NCI-H748 (cell line): ENCODE measurements around the gene HCN2.

Experiments
- DNase-seq: peaks from one replicate; lab custom pipeline; 2025; ENCODE audit not compliant: unreplicated experiment; lab: John Stamatoyannopoulos, UW

HCN2 gene

DNA sequence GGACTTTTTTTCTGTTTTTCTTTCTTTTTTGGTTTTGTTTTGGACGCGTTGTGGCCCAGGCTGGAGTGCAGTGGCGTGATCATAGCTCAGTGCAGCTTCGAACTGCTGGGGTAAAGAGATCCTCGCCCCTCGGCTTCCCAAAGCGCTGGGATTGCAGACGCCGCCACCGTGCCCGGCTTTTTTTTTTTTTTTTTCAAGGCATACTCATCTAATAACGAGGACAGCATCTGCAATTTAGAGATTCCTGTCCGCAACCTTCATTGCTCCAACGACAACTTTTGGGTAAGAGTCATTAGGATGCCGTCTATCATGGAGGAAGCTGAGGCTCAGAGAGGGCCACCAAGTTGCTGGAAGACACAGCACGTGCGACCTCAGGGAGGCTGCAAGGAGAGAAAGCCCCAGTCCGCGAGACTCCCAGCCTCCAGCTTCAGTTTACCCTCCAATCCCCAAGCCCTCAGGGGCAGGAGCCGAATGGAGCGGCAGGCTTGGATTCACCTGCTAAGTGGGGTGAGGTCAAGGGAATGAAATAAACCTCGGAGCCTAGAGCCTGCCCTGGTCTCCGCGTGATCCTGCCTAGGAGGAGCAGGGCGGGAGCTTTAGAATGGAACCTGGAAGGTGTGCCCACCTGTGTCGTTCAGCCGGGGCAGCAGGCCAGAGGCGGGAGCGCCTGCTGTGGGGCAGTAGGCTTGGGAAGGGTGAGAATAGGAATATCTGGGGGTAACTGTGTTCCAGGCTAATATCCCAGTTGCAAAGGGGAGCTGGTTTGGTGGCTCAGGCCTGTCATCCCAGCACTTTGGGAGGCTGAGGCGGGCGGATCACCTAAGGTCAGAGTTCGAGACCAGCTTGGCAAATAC is 44.3 kb downstream of the HCN2 start:
- DNase-seq = peak; percentile 14

DNA sequence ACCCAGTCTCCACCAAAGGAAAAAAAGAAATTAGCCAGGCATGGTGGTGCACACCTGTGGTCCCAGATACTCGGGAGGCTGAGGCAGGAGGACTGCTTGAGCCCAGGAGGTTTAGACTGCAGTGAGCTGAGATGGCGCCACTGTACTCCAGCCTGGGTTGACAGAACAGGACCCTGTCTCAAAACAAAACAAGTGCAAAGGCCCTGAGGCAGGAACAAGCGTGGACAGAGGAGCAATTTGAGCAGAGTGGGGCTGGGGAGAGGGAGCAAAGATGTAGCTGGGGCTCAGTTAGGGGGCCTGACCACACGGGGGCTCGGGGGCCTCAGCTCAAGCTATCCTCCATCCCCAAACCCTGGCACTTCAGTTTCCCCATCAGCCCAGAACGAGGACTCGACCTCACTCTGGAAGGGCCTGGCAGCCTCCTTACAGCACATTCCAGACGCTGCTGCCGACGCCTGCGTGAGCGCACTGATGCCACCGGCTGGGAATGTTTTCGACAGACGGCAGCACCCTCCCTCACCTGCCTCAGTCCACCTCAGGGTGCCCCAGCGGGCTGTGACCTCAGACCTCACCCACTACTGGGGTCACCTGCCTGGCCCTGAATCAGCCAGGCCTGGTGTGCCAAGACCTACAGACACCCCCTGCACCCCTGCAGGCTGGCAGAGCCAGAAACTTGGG is 45.4 kb downstream of the HCN2 start:
- DNase-seq = no peak

DNA sequence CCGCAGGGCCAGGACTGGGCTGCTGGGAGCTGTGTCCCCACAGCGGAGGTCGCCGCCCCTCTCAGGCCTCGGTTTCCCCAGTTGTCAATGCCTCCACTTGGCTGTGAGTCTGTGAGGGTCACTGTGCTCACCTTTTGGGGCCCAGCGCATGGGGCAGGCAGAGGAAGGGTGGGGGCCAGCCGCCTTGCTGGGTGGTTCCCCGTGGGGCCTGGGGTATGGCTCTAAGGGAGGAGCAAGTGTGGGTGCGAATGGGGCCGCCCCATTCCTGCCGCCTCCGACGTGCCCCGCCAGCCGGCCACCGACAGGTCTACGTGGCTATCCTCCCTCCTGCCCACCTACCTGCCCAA is 49.2 kb downstream of the HCN2 start:
- DNase-seq = no peak

DNA sequence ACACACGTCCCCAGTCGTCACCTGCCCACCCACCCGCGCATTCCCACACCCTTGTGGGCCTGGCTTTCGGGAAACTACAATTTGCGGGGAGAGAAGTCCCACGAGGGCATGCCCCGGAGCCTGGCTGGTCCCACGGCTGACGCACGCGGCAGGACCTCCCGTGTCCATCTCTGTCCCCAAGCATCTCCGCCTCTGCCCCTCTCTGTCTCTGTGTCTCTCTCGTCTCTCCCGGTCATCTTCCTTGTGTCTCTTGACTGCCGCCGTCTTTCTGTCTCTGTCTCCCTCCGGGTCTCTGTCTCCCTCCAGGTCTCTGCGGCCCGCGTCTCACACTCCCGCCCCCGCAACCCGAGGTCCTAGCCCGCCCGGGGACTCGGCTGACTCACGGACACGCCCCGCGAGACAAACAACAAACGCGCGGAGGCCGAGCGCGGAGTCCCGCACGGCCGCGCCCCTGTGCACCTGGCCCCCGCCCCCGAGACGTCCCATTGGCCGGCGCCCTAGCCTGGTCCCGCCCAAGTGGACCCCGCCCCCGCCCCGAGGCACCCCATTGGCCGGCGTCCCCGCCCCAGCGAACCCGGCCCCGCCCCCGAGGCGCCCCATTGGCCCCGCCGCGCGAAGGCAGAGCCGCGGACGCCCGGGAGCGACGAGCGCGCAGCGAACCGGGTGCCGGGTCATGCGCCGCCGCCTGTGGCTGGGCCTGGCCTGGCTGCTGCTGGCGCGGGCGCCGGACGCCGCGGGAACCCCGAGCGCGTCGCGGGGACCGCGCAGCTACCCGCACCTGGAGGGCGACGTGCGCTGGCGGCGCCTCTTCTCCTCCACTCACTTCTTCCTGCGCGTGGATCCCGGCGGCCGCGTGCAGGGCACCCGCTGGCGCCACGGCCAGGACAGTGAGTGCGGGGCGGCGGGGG is 49.8 kb downstream of the HCN2 start, which contains the start of gene FGF22:
TSS of gene FGF22 (plus strand) at position 627 of the 908 bp plus-strand sequence. CDS start at position 674, 47 bp downstream.
- peak; percentile 83 for DNase-seq

DNA sequence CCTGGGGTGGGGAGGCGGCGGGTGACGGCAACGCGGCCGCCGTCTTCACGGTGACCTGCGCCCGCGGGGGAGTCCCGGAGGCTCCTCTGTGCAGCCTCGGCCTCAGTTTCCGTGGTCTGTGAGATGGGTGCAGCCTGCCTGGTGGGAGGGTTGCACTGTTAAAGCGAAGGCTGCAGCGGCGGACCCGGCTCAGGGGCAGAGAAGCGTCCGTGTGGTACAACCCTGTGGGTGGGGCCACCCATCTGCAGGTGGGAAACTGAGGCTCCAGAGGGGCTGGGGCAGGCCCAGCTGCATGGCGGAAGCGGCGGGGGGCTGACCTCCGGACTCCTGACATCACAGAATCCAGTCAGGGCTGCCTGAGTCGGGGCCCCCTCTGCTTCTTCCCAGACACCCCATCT is 50.5 kb downstream of the HCN2 start:
- no peak for DNase-seq

DNA sequence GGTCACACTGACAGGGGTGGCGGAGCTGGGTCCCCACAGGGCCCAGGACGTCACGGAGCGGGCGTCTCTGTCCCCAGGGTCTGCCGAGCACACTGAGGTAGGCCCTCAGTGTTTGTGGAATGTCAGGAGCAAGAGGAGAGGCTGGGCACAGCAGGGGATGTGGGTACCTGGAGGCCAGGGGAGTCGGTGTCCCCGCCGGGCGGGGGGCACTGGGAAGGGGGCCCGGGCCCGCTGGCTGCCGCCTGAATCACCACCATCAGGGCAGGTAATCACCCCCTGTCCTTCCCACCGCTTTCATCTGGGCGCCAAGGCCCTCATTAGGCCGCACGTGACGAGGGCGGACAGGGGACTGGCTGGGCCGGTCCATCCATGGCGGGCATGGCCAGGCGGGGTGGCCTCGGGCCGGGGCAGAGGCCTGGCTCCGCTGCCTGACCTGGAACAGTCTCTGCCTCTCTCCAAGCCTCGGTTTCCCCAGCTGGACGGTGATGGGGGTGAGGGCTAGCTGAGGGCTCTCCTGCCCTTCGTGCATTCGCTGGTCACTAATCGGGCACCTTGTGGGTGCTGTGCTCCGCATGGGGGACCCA is 51.0 kb downstream of the HCN2 start:
- no peak for DNase-seq

DNA sequence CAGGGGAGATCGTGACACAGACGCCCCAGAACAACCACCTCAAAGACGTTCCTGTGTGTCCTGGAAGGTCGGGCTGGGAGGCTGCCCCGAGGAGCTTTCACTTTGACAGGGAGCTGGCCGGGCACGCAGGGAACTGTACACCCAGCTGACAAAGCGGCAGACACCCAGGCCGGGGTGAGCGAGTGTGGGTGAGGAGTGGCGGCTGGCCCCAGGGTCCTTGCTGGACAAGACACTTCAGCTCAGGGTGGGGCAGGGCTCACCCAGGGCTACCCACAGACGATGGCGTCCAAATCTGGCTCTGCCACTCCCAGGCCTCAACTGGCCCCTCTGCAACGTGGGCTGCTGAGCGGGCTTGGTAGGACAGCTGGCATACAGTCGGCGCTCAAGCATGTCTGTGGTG is 52.0 kb downstream of the HCN2 start:
- no peak for DNase-seq

DNA sequence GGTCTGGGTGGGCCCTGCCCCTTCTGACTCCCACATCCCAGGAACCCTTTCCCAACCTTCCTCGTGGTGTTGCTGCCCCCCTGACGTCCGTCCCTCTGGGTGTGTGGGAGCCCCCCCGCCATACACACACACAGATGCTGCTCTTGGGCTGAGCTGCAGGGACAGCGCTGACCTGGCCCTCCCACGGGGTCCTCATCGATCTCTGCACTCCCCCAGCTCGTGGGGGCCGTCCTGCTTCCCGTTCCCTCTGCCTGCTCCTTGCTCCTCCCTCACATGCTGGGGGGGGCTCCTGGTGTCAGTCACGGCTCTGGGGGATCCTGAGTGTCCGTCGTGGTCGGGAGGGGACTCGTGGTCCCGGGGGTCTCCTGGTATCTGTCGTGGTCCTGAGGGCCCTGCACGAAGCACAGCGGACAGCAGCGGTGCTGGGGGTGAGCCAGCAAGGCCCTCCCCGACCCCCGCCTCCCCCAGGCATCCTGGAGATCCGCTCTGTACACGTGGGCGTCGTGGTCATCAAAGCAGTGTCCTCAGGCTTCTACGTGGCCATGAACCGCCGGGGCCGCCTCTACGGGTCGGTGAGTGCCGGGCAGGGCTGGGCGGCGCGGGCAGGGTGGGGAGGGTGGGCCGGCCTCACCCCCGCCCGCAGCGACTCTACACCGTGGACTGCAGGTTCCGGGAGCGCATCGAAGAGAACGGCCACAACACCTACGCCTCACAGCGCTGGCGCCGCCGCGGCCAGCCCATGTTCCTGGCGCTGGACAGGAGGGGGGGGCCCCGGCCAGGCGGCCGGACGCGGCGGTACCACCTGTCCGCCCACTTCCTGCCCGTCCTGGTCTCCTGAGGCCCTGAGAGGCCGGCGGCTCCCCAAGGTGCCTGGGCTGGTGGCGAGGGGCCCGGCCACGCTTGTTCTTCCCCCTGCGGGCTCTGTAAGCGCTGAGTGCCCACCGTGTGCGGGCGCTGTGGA is 53.4 kb downstream of the HCN2 start:
- no peak for DNase-seq

DNA sequence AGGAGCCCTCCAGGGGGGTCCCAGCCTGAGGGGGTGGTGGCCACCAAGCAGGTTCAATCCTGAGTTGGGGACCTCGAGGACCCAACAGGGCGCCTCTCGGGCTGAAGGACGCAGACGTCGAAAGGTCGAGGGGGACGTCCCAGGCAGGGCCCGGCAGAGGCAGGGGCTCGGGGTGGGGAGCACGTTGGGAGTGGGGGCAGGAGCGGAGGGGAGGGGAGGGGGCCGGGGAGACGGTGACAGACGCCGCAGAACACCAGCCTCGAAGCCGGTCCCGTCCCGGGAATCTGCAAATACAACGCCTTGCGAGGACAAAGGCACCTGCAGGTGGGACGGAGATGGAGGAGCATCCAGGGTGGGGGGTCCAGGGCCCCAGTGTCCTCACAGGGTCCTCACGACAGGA is 54.1 kb downstream of the HCN2 start:
- DNase-seq = no peak

DNA sequence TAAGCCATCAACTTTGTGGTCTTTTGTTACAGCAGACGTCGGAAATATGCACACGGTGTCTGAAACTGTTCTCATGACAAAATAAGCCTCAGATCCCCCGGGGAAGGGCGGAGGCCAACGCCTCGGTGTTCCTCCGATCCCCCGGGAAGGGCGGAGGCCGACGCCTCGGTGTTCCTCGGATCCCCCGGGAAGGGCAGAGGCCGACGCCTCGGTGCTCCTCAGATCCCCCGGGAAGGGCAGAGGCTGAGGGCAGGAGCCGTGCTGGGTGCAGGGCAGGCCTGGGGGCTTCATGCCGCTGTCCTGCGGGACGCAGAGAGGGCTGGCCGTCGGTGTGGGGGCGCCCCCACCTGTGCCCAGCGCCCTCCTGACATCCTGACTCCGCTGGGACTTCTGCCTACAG is 54.7 kb downstream of the HCN2 start:
- DNase-seq = no peak

DNA sequence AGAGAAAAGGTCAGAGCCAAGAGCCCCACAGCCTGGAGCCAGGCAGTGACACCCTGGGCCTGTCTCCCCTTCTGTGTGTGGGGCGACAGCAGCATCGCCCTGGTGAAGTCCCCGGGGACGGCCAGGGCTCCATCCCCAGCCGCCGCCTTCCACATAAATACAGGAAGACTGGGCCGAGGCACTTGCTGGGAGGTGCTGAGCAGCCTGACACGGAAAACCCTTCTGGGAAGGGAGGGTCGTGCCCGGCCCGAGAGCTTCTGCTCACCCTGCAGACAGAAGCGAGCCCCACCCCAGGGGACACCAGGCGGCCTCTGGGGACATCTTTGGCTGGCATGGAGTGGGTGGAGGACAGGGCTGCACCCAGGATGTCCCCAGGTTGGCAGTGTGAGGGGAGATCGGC is 55.1 kb downstream of the HCN2 start:
- DNase-seq = no peak

DNA sequence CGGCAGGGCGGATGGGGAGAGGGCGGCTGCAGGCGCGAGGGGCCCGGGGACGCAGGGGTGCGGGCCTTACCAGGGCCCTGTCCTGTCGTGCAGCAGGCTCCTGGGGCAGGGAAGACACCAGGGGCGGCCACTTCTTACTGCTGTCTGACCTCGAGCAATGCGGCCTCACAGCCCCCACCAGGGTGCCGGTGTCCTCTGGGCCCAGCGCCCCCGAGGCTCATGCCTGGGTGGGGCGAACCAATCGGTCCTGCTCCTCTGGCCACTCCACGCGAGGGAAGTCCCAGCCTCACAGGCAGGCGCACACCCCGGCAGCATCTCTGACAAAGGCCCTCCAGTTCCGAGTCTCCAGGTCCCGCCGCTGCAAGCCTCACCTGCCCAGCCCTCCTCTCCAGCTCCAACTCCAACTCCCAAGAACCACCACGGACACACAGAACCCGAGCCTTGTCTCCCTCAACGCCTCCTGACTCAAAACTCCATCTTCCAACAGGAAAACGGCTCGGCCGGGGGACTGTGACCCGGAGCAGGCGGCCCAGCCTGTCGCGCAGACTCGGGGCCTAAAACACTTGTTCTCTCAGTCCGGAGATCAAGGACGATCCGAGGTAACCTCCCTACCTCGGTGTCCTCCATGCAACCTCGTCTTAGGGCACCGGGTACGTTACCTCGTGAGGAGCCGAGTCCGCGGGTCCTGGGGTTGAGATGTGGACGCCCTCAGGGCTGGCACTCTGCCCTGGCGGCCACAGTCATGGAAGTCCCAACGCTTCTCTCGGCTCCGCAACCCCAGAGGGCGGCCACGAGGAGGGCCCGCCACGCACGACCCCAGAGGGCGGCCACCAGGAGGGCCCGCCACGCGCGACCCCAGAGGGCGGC is 56.5 kb downstream of the HCN2 start:
- DNase-seq = no peak

DNA sequence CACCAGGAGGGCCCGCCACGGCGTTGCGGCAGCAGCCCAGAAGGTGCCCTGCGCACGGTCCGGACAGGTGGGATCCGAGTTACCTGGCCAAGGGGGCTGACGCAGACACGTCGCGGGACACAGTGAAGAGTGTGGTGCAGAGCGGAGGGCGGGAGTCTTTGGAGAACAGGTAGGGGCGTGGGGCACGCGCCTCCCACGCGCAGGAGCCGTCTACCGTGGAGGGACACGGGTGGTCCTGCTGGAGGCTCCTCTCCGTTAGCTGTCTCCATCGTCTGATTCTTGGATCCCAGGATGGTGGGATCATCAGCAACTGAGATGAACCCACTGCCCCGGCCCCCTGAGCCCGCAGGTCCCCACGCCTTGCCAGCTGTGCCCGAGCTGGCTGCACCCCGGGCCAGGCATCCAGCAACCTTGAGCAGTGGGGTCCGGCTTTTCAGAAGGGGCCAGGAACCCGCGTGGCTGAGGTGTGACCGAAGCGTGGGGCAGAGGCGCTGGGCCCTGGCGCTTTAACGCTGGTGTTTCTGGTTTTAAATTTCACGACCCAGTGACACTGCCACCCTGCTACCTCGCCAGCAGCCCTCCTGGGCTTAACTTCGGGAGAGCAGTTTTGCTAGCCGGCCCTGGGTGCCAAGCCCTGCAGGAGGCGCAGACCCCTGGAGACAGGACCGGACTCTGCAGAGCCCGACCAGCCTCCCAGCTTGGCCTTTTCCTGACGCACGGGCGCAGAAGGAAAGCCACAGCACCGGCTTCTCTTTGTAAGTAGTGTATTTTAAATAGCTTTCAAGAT is 57.3 kb downstream of the HCN2 start:
- no peak for DNase-seq

DNA sequence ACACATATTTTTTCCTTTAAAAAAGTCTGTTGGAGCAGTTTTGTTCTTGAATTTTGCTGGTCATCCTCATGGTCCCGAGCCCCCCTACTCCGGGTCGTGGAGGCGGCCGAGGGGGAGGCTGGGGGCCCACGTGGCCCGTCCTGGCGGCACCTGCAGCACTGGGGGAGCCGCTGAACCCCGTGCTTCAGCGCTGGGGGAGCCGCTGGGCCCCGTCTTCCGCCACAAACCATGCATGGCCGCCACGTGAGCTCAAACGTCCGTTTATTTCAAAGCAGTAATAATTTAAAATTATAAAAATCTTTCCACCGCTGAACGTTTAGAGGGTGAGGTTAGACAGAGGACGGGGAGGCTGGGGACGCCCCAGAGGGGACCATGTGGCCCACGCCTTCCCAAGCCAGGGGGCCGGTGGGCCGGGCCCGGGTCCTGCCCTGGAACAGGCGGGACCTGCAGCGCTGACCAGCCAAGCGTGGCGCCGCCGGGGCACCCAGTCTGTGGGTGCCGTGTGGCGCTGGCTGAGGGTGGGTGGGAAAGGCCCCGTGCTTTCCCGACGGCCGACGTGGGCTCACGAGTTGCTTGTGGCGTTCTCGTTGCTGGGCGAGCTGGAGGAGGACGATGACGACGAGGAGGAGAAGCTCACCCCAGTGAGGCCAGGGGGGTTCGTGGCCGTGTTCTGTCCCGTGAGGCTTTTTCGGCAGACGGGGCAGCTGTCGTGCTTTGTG is 58.0 kb downstream of the HCN2 start:
- DNase-seq = no peak

DNA sequence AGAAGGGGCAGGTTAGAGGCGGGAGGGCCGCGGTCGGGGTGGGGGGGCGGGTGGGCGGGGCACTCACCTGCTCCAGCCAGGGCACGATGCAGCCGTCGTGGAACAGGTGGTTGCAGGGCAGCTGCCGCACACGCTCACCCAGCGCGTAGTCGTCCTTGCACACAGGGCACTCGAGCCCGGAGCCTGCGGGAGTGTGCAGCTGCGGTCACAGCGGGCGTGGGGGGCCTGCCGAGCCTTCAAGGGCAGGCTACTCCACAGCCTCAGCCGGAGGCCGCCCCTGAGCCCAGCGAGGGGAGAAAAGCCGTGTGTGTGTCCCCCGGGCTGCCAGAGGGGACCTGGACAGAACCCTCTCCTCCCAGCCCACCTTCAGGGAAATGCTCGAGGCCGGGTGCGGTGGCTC is 58.6 kb downstream of the HCN2 start:
- no peak for DNase-seq

DNA sequence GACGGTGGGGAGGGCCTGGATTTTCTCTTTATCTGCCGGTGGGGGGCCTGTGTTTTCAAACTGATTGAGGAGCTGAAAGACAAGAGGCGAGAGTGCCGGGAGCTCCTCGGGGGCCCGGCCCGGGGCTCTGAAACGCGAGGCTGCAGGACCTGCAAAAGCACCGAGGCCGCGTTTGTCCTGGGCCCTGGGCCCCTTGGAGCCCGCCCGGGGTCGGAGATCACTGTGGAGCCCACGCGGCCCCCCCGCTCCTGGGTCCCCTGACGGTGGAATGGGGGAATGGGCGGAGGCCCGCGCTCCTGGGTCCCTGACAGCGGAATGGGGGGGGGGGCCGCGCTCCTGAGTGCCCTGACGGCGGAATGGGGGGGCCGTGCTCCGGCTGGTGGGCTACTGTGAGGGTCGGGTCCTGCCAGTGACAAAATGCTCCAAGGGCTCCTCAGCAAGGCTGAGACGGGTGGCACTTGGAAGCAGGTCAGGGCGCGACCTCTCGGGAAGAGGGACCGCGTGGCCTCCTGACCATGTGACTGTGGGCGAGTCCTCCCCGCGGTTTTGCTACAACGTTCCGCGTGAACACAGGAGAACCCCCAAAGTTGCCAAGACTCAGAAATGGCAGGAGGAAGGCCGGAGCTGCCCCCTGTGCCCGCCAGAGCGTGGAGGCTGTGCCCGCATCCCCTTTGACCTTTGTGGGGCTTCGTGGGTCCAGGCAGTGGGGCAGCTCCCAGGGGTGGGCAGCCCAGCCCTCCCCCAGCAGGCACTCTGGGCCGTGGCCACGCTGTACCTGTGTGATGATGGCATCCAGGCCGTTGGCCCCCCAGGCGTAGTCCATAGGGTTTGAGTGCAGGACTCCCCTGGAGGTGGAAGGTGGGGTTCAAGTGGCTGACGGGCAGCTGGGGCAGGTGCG is 59.5 kb downstream of the HCN2 start:
- no peak for DNase-seq

DNA sequence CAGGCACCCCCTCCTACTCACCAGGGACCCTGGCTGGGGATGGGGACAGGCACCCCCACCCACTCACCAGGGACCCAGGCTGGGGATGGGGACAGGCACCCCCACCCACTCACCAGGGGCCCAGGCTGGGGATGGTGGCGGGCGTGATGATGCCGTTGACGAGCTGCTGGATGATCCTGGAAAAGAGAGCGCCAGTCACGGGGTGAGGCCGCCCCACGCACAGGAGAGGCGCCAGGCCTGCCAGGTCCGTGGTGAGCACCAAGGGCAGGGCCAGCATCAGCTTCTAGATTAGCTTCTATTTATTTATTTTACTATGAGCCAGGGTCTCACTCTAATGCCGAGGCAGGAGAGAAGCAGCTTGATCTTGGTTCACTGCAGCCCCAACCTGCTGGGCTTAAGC is 60.4 kb downstream of the HCN2 start:
- no peak for DNase-seq
